ENCODE results near the gene TP53I13. TPM values are rescaled to one million over a fixed set of nuclear protein-coding genes. Genes with fewer than 3 reads are reported as not detected.
A peak's percentile ranks its signal among the peaks of the same experiment; 100 is the strongest.

The TP53I13 gene
- 51.9 TPM for total RNA-seq
- long read RNA-seq, transcript TP53I13-201 (7 exons, 1,530 nt), result major isoform, 63 of 143 reads
- long read RNA-seq, partial matches to known transcripts, result 30 of 143 reads
- long read RNA-seq, other reads (novel, unspliced or antisense), result 48 of 143 reads

- no peaks in the 10 kb centered on the region for H3K9me3 ChIP-seq
- ATAC-seq, result peak; percentile 73
- TF ChIP-seq CTCF (IDR thresholded peaks at IDR 0.05), result no peak
These were observed at the start of gene TP53I13 for GRCh38 chr17:29568331-29569244. Gene TP53I13 (plus strand): TSS chr17:29568701. CDS start chr17:29568759, 58 bp downstream.

GRCh38 chr17:29524692-29525091 lies 43.8 kb upstream of the TP53I13 start:
- peaks cover 90% of the 10 kb centered on the region for H3K36me3 ChIP-seq
- H3K27me3 ChIP-seq, result no peaks in the 10 kb centered on the region
- H3K27ac ChIP-seq, result no peak overlapping the region
- no peak overlapping the region for H3K4me3 ChIP-seq
- H3K4me1 ChIP-seq, result no peaks in the 10 kb centered on the region
- ATAC-seq, result no peak
- no peak for TF ChIP-seq CTCF (IDR thresholded peaks at IDR 0.05)
- H3K9me3 ChIP-seq, result no peaks in the 10 kb centered on the region
- intact Hi-C loops (cut with DNase I), result no loop called here
- no peak for DNase-seq

More at GRCh38 chr17:29568331-29569244, at the start of gene TP53I13:
- no peaks in the 10 kb centered on the region for H3K36me3 ChIP-seq
- H3K4me1 ChIP-seq, result peaks cover 39% of the 10 kb centered on the region
- peak within 1 kb of the TSS; percentile 76 for H3K4me3 ChIP-seq
- H3K27me3 ChIP-seq, result no peaks in the 10 kb centered on the region
- intact Hi-C loops (cut with DNase I), result no loop called here
- peak; percentile 94 for DNase-seq
- peak within 1 kb of the TSS; percentile 87 for H3K27ac ChIP-seq

GRCh38 chr17:29526322-29526721 lies 42.2 kb upstream of the TP53I13 start:
- no peak overlapping the region for H3K27ac ChIP-seq
- TF ChIP-seq CTCF (IDR thresholded peaks at IDR 0.05), result no peak
- ATAC-seq (no peak), DNase-seq (no peak)
- intact Hi-C loops (cut with DNase I), result no loop called here
- peaks cover 86% of the 10 kb centered on the region for H3K36me3 ChIP-seq
- H3K4me1 ChIP-seq, result no peaks in the 10 kb centered on the region
- H3K9me3 ChIP-seq, result no peaks in the 10 kb centered on the region
- H3K27me3 ChIP-seq, result no peaks in the 10 kb centered on the region
- no peak overlapping the region for H3K4me3 ChIP-seq

- ATAC-seq, result no peak
These were observed 34.5 kb upstream of the TP53I13 start for GRCh38 chr17:29533976-29534375.

GRCh38 chr17:29544066-29544465 lies 24.4 kb upstream of the TP53I13 start:
- Histone ChIP-seq H3K27me3 (no peaks in the 10 kb centered on the region), H3K27ac (no peak overlapping the region), H3K4me1 (no peaks in the 10 kb centered on the region), H3K9me3 (no peaks in the 10 kb centered on the region), H3K36me3 (peaks cover 47% of the 10 kb centered on the region), H3K4me3 (no peak overlapping the region)
- ATAC-seq, result no peak
- intact Hi-C loops (cut with DNase I), result no loop called here
- DNase-seq, result no peak
- no peak for TF ChIP-seq CTCF (IDR thresholded peaks at IDR 0.05)

More at GRCh38 chr17:29533976-29534375, 34.5 kb upstream of the TP53I13 start:
- intact Hi-C loops (cut with DNase I), result no loop called here
- Histone ChIP-seq H3K4me3 (no peak overlapping the region), H3K36me3 (peaks cover 62% of the 10 kb centered on the region), H3K27me3 (no peaks in the 10 kb centered on the region), H3K4me1 (no peaks in the 10 kb centered on the region), H3K9me3 (no peaks in the 10 kb centered on the region), H3K27ac (no peak overlapping the region)
- no peak for DNase-seq
- TF ChIP-seq CTCF (IDR thresholded peaks at IDR 0.05), result no peak

Data from upper lobe of right lung (tissue), 1 donor.